Neural cell (in vitro differentiated cells): ENCODE measurements around the gene SPRY4.

Source experiments
- EP300 ChIP-seq: fragments of 450-650 bp; conservative IDR thresholded peaks from 2 replicates; pipeline ENCODE4 v1.6.1; 2014; ENCODE audit warnings: antibody characterized with exemption, mild to moderate bottlenecking, moderate library complexity; ENCODE audit not compliant: poor library complexity, severe bottlenecking
- POLR2AphosphoS5 ChIP-seq: IDR thresholded peaks from 2 replicates; pipeline ENCODE4 v1.6.1; 2012

DNA sequence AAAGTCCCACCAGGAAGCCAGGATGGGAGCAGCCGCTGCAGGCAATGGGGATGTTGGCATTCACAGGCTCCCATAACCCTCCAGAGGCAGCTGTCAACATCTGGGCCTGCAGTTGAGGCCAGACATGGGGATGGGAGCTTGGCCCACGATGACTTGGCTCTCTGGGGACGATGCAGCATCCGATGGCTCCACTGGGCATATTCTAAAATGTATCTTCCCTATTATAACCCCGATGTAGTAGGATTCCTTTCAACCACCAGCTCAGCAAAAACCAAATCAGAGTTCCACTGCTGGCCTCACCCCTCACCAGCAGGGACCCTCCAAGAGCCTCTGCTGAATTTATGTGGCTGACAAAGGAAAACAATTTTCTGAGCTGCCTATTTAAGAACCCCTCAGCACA lies 7.1 kb downstream of the SPRY4 start:
- no peak for TF ChIP-seq POLR2AphosphoS5
- no peak for TF ChIP-seq EP300
